B cell (primary cell): ENCODE results near the gene POLL. TPM values are rescaled to one million over a fixed set of nuclear protein-coding genes. Genes with fewer than 3 reads are reported as not detected.

Source experiments
- ATAC-seq: fragments of 200-7000 bp; cut with Tn5 transposase; one replicate; pipeline ENCODE4 v1.10.0; 2021; ENCODE audit warnings: low read depth, mild to moderate bottlenecking, moderate number of reproducible peaks, moderate library complexity
- CTCF ChIA-PET: fragments of 350-600 bp; sonication (Branson Sonifier 250); formaldehyde crosslinking; loops from one replicate; lab custom pipeline; 2021; ENCODE audit warnings: antibody characterized with exemption, inconsistent platforms; lab: Charles Lee
- POLR2A ChIA-PET: fragments of 350-600 bp; sonication (Branson Sonifier 250); formaldehyde crosslinking; loops from one replicate; lab custom pipeline; 2021; ENCODE audit warnings: antibody characterized with exemption; lab: Charles Lee
- DNase-seq: peaks from one replicate; pipeline ENCODE4 v3.0.0; 2013
- H2AFZ ChIP-seq: 2 replicates; pipeline ENCODE4 v1.6.1; 2012; ENCODE audit warnings: mild to moderate bottlenecking, low read depth, low read length; ENCODE audit not compliant: insufficient read depth, poor library complexity, severe bottlenecking
- H3K27ac ChIP-seq, 2 donors: 1 replicate in 1 of 2; 2 replicates in 1 of 2; pipeline ENCODE4 v1.5.1; 2012 to 2013; ENCODE audit warnings: low read length in 2 of 2, mild to moderate bottlenecking in 2 of 2, moderate library complexity in 1 of 2
- H3K27me3 ChIP-seq, 4 experiments: fragments of 200-600 bp in 1 of 4; sonication (generic) in 1 of 4; replicated peaks in 1 of 4; 1 replicate in 2 of 4; 2 replicates in 2 of 4; pipeline versions ENCODE4 v1.6.1 to v1.7.0; 2013 to 2016; ENCODE audit warnings: low read length in 3 of 4, mild to moderate bottlenecking in 2 of 4, mixed read lengths in 1 of 4, moderate library complexity in 1 of 4; ENCODE audit not compliant: insufficient read depth in 4 of 4, control insufficient read depth in 3 of 4; ENCODE audit errors: control extremely low read depth in 1 of 4
- H3K36me3 ChIP-seq, 2 experiments: replicated peaks in 1 of 2; 1 replicate in 1 of 2; 2 replicates in 1 of 2; pipeline versions ENCODE4 v1.6.1 to v1.7.1; 2013; ENCODE audit warnings: low read length in 1 of 2; ENCODE audit not compliant: insufficient read depth in 2 of 2, control insufficient read depth in 1 of 2; ENCODE audit errors: control extremely low read depth in 1 of 2, extremely low read depth in 1 of 2
- H3K4me1 ChIP-seq, 2 donors: fragments of 200-600 bp in 1 of 2; sonication (generic) in 1 of 2; 1 replicate in 1 of 2; 2 replicates in 1 of 2; pipeline versions ENCODE4 v1.5.1 to v1.6.1; 2013 to 2017; ENCODE audit warnings: low read length in 2 of 2; ENCODE audit not compliant: control insufficient read depth in 2 of 2, insufficient read depth in 2 of 2
- H3K4me2 ChIP-seq: replicated peaks from 2 replicates; pipeline ENCODE3; 2012; ENCODE audit warnings: mild to moderate bottlenecking, low read depth, low read length; ENCODE audit not compliant: poor library complexity, severe bottlenecking
- H3K4me3 ChIP-seq, 5 experiments: fragments of 200-600 bp in 1 of 5; sonication (generic) in 1 of 5; 1 replicate in 3 of 5; 2 replicates in 2 of 5; pipeline versions ENCODE4 v1.5.1 to v1.7.0; 2011 to 2016; ENCODE audit warnings: low read length in 4 of 5, mild to moderate bottlenecking in 4 of 5, low read depth in 2 of 5, control low read depth in 1 of 5, moderate library complexity in 1 of 5; ENCODE audit not compliant: insufficient read depth in 1 of 5; ENCODE audit errors: control extremely low read depth in 1 of 5, extremely low read depth in 1 of 5
- H3K79me2 ChIP-seq: fragments of 200-600 bp; sonication (generic); one replicate; pipeline ENCODE4 v1.6.0; 2016; ENCODE audit warnings: low read length; ENCODE audit not compliant: control insufficient read depth, insufficient read depth
- H3K9ac ChIP-seq: fragments of 200-600 bp; sonication (generic); 2 replicates; pipeline ENCODE4 v1.6.1; 2017; ENCODE audit warnings: mild to moderate bottlenecking, low read length, moderate library complexity
- H3K9me3 ChIP-seq, 3 donors: one replicate each; pipeline versions ENCODE4 v1.6.1 to v1.7.1; 2013; ENCODE audit warnings: low read length in 2 of 3; ENCODE audit not compliant: control insufficient read depth in 2 of 3, insufficient read depth in 1 of 3; ENCODE audit errors: control extremely low read depth in 1 of 3
- H4K20me1 ChIP-seq: 2 replicates; pipeline ENCODE4 v1.6.0; 2012; ENCODE audit warnings: mild to moderate bottlenecking, low read length; ENCODE audit not compliant: insufficient read depth, control insufficient read depth, poor library complexity, severe bottlenecking
- H3K27ac Mint-ChIP-seq: one replicate; pipeline ENCODE4 v1.8.0; 2021; ENCODE audit warnings: mixed read lengths
- H3K27me3 Mint-ChIP-seq: one replicate; pipeline ENCODE4 v1.8.0; 2021; ENCODE audit warnings: mixed read lengths
- H3K4me1 Mint-ChIP-seq: one replicate; pipeline ENCODE4 v1.8.0; 2021; ENCODE audit warnings: mixed read lengths
- H3K4me3 Mint-ChIP-seq: one replicate; pipeline ENCODE4 v1.8.0; 2021; ENCODE audit warnings: mixed read lengths
- H3K9me3 Mint-ChIP-seq: one replicate; pipeline ENCODE4 v1.8.0; 2022; ENCODE audit warnings: mixed read lengths; ENCODE audit not compliant: insufficient read depth
- CTCF ChIP-seq: fragments of 200-600 bp; IDR thresholded peaks from one replicate; pipeline ENCODE4 v1.8.0; 2022; ENCODE audit warnings: antibody characterized with exemption, mild to moderate bottlenecking
- EZH2 ChIP-seq: IDR thresholded peaks from 2 replicates; pipeline ENCODE4 v1.6.1; 2012; ENCODE audit warnings: borderline replicate concordance, low read depth, mild to moderate bottlenecking, moderate library complexity, low read length; ENCODE audit not compliant: insufficient read depth, poor library complexity, severe bottlenecking
- WGBS: methylation state at CpG from one replicate; pipeline ENCODE4 v1.1.5; 2013; ENCODE audit warnings: missing lambda C conversion rate; ENCODE audit not compliant: insufficient coverage; 5-methylcytosine and 5-hydroxymethylcytosine counted together
- intact Hi-C: fragments of 100-400 bp; cut with micrococcal nuclease; formaldehyde crosslinking; loops from one replicate; pipeline ENCODE4 v1.10.0; 2022
- polyA plus RNA-seq: library from polyadenylated mRNA; depleted of rRNA; stranded (reverse); fragments of >200 nt; gene quantifications from 2 replicates; pipeline ENCODE4 v1.2.3, GENCODE V29; 2012
- total RNA-seq, 2 donors: library from RNA; stranded (reverse); fragments of 120-200 nt in 1 of 2; gene quantifications; 1 replicate in 1 of 2; 2 replicates in 1 of 2; pipeline versions ENCODE4 v1.2.3 to v1.2.4, GENCODE V29; 2013 to 2022

POLL gene
- total and polyA plus RNA-seq, 2 donors (not counting 1 experiment from before 2014, with no cell fraction given): 46.0 to 46.7 TPM

GRCh38 chr10:101570428-101571270 is 17.4 kb downstream of the POLL start:
- Mint-ChIP-seq H3K27me3 (peaks cover 34% of the 10 kb centered on the region), H3K4me1 (peaks cover 17% of the 10 kb centered on the region), H3K4me3 (peak overlapping the region; percentile 73), H3K27ac (no peak overlapping the region), H3K9me3 (no peaks in the 10 kb centered on the region)
- no peak overlapping the region for H3K27ac ChIP-seq
- no peak for ATAC-seq
- H3K36me3 ChIP-seq: no peaks in the 10 kb centered on the region
- WGBS: 12% methylated on average over 30 of the region's 37 CpGs
- no peaks in the 10 kb centered on the region for H4K20me1 ChIP-seq
- intact Hi-C loops: loop anchor here (1.0 to 5.0 kb wide), 4 partner anchors 17 to 473 kb away; no protein-coding TSS in a partner anchor
- no peaks in the 10 kb centered on the region for H3K79me2 ChIP-seq
- ChIA-PET CTCF (interaction anchor here (0.8 to 5.2 kb wide), 21 partner anchors 9 to 475 kb away, joined by 3 to 47 read pairs (median 4); partner anchors contain the start of genes DPCD and POLL), POLR2A (interaction anchor here (1.5 kb wide), 1 partner anchor 17 kb away, joined by 3 read pairs; no protein-coding TSS in a partner anchor)
- H3K4me2 ChIP-seq: peak overlapping the region; percentile 86
- peaks cover 0 to 17% (median 0%) of the 10 kb centered on the region in 3 donors for H3K9me3 ChIP-seq
- H3K9ac ChIP-seq: peak overlapping the region; percentile 69
- peak overlapping the region; percentile 76 for H2AFZ ChIP-seq
- H3K4me1 ChIP-seq: peaks cover 21 to 28% of the 10 kb centered on the region in 2 donors
- DNase-seq: peak; percentile 24
- peaks cover 0 to 42% (median 31%) of the 10 kb centered on the region in 4 experiments for H3K27me3 ChIP-seq
- H3K4me3 ChIP-seq: peak overlapping the region in 4 of 5 experiments; percentile 49 to 69 (median 64)
- TF ChIP-seq CTCF: peak; percentile 41
- TF ChIP-seq EZH2: no peak
